Measurements from ENCODE around the gene CPNE4.

GRCh38 chr3:131705099-131705498, 329.7 kb downstream of the CPNE4 start:
- TF ChIP-seq CTCF (IDR thresholded peaks at IDR 0.05 in 4 of 5, conservative IDR thresholded peaks at IDR 0.05 in 1 of 5): no peak
- no peak for TF ChIP-seq POLR2A (IDR thresholded peaks at IDR 0.05)
